BLaER1 (cell line): ENCODE measurements around the gene ANKRD53.

Source experiments
- H3K27ac ChIP-seq: shearing (Covaris generic); formaldehyde crosslinking; 2 replicates; pipeline ENCODE4 v1.8.1; 2022
- H3K27me3 ChIP-seq: shearing (Covaris generic); formaldehyde crosslinking; 2 replicates; pipeline ENCODE4 v1.8.1; 2022
- H3K36me3 ChIP-seq: shearing (Covaris generic); formaldehyde crosslinking; 2 replicates; pipeline ENCODE4 v1.8.1; 2022
- H3K4me1 ChIP-seq: shearing (Covaris generic); formaldehyde crosslinking; 2 replicates; pipeline ENCODE4 v1.8.1; 2022
- H3K4me2 ChIP-seq: shearing (Covaris generic); formaldehyde crosslinking; 2 replicates; pipeline ENCODE4 v1.8.1; 2022
- H3K4me3 ChIP-seq: shearing (Covaris generic); formaldehyde crosslinking; 2 replicates; pipeline ENCODE4 v1.8.1; 2022
- H3K9ac ChIP-seq: shearing (Covaris generic); formaldehyde crosslinking; 2 replicates; pipeline ENCODE4 v1.8.1; 2022
- H3K9me3 ChIP-seq: shearing (Covaris generic); formaldehyde crosslinking; 2 replicates; pipeline ENCODE4 v1.8.1; 2022
- H4K20me1 ChIP-seq: shearing (Covaris generic); formaldehyde crosslinking; 2 replicates; pipeline ENCODE4 v1.8.1; 2022
- Cebpa-rat ChIP-seq: shearing (Covaris generic); IDR thresholded peaks from 2 replicates; pipeline ENCODE4 v1.8.1; 2022

ANKRD53 gene

GRCh38 chr2:70964596-70965386 is 13.6 kb upstream of the ANKRD53 start:
- no peak for TF ChIP-seq Cebpa-rat
- peak overlapping the region; percentile 45 for H3K4me2 ChIP-seq
- 0 out of 2 replicates have a peak overlapping the region, but pooled peaks have one; percentile 28 for H3K4me3 ChIP-seq
- no peaks in the 10 kb centered on the region for H4K20me1 ChIP-seq
- H3K27me3 ChIP-seq, result peaks cover 14% of the 10 kb centered on the region
- H3K4me1 ChIP-seq, result peaks cover 6% of the 10 kb centered on the region; the same call in 1 of the 2 replicates
- no peaks in the 10 kb centered on the region for H3K36me3 ChIP-seq
- H3K9me3 ChIP-seq, result no peaks in the 10 kb centered on the region
- no peak overlapping the region for H3K27ac ChIP-seq
- no peak overlapping the region for H3K9ac ChIP-seq

GRCh38 chr2:70965506-70965905 is 12.9 kb upstream of the ANKRD53 start:
- Histone ChIP-seq H3K4me2 (no peak overlapping the region), H3K9ac (no peak overlapping the region), H4K20me1 (no peaks in the 10 kb centered on the region), H3K27me3 (peaks cover 14% of the 10 kb centered on the region), H3K4me1 (no peaks in the 10 kb centered on the region), H3K36me3 (no peaks in the 10 kb centered on the region), H3K27ac (no peak overlapping the region), H3K4me3 (no peak overlapping the region), H3K9me3 (no peaks in the 10 kb centered on the region)
- no peak for TF ChIP-seq Cebpa-rat

GRCh38 chr2:70966681-70967080 is 11.7 kb upstream of the ANKRD53 start:
- Histone ChIP-seq H3K27me3 (peaks cover 14% of the 10 kb centered on the region), H3K4me3 (no peak overlapping the region), H3K36me3 (no peaks in the 10 kb centered on the region), H3K4me2 (no peak overlapping the region), H3K9ac (no peak overlapping the region), H3K9me3 (no peaks in the 10 kb centered on the region), H3K4me1 (no peaks in the 10 kb centered on the region), H4K20me1 (no peaks in the 10 kb centered on the region), H3K27ac (no peak overlapping the region)
- no peak for TF ChIP-seq Cebpa-rat

- no peak for TF ChIP-seq Cebpa-rat
- H3K27me3 ChIP-seq, result peaks cover 14% of the 10 kb centered on the region
- H3K4me3 ChIP-seq, result no peak overlapping the region
- H4K20me1 ChIP-seq, result no peaks in the 10 kb centered on the region
- no peak overlapping the region for H3K9ac ChIP-seq
- no peaks in the 10 kb centered on the region for H3K36me3 ChIP-seq
- H3K4me1 ChIP-seq, result no peaks in the 10 kb centered on the region
- no peak overlapping the region for H3K27ac ChIP-seq
- no peaks in the 10 kb centered on the region for H3K9me3 ChIP-seq
- H3K4me2 ChIP-seq, result no peak overlapping the region
Observed at GRCh38 chr2:70967189-70967588, 11.2 kb upstream of the ANKRD53 start.

DNA sequence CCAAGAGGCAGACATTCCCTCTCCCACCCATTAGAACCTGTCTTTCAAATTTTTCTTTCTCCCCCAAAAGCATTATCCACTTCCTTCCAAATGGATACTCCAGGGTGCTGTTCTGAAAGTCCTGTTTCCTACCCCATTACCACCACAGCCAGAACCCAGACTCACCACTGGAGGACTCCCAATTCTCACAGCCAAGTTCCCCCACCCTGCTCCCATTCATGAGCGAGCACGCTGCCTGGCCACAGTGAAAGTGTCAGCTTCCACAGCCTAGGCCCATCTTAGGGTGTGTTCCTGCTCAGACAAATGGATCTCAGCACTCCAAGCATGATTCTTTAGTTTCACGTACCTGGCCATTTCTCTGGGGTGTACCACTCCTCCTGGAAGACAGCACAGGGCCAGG is 3.8 kb upstream of the ANKRD53 start:
- peaks cover 2% of the 10 kb centered on the region; the same call in 1 of the 2 replicates for H3K36me3 ChIP-seq
- H3K9me3 ChIP-seq, result no peaks in the 10 kb centered on the region
- peaks cover 22% of the 10 kb centered on the region for H4K20me1 ChIP-seq
- no peak overlapping the region for H3K4me2 ChIP-seq
- H3K27me3 ChIP-seq, result peaks cover 21% of the 10 kb centered on the region
- H3K4me1 ChIP-seq, result peaks cover 20% of the 10 kb centered on the region
- H3K9ac ChIP-seq, result no peak overlapping the region
- H3K27ac ChIP-seq, result no peak overlapping the region
- H3K4me3 ChIP-seq, result no peak overlapping the region
- TF ChIP-seq Cebpa-rat, result no peak

DNA sequence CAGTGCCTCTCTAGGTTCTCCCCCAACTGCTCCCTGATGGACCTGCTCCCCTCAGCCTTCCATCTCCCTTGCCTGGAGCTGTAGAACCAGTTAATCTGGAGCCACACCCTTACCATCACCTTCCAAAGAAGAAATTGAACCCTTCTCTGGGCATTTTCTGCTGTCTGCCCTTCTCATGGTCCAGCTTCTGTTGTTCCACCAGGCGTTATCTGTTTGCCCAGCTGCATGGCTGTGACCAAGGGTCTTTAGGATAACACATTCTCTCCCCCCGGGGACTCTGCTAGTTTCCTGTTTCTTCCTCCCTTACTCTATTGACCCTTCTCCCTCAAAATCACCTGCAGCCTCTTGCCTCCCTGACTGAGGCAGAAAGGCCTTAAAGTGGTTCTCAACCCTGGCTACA is 3.2 kb upstream of the ANKRD53 start:
- Histone ChIP-seq H3K9ac (no peak overlapping the region), H3K36me3 (peaks cover 5% of the 10 kb centered on the region; the same call in 1 of the 2 replicates), H3K4me2 (no peak overlapping the region), H3K27me3 (peaks cover 25% of the 10 kb centered on the region), H3K4me1 (peaks cover 20% of the 10 kb centered on the region), H3K4me3 (no peak overlapping the region), H4K20me1 (peaks cover 28% of the 10 kb centered on the region), H3K9me3 (no peaks in the 10 kb centered on the region), H3K27ac (no peak overlapping the region)
- no peak for TF ChIP-seq Cebpa-rat

DNA sequence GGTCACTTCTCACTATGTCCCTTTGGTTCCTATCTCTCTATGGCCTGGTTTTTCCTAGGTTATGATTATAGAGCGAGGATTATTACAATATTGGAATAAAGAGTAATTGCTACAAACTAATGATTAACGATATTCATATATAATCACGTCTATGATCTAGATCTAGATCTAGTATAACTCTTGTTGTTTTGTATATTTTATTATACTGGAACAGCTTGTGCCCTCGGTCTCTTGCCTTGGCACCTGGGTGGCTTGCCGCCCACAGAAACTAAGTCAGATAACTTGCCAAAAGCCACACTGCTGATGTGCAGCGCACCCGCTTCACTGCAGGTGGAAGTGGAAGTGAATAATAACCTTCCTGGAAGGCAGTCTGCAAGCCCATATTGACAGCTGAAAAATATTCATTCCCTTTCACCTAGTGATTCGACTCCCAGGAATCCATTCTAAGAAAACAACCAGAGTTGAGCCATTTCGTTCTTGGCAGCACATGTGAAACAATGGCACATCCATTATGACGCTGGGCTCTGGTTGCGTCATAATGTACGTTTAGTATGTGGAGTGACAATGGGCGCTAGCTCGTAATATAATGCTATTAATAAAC is 725 bp upstream of the ANKRD53 start:
- Histone ChIP-seq H4K20me1 (peaks cover 53% of the 10 kb centered on the region), H3K27ac (no peak overlapping the region)
- TF ChIP-seq Cebpa-rat, result peak; percentile 57; the same call in 1 of the 2 replicates

GRCh38 chr2:70979180-70979488 is 704 bp downstream of the ANKRD53 start:
- no peak overlapping the region for H3K27ac ChIP-seq
- H3K9ac ChIP-seq, result no peak overlapping the region
- H3K4me3 ChIP-seq, result peak overlapping the region; percentile 65

More for the DNA sequence above, 725 bp upstream of the ANKRD53 start:
- Histone ChIP-seq H3K36me3 (peaks cover 10% of the 10 kb centered on the region; the same call in 1 of the 2 replicates), H3K27me3 (peaks cover 25% of the 10 kb centered on the region), H3K4me2 (peak overlapping the region; percentile 94), H3K4me1 (peaks cover 23% of the 10 kb centered on the region), H3K9me3 (no peaks in the 10 kb centered on the region), H3K4me3 (peak overlapping the region; percentile 66), H3K9ac (no peak overlapping the region)

DNA sequence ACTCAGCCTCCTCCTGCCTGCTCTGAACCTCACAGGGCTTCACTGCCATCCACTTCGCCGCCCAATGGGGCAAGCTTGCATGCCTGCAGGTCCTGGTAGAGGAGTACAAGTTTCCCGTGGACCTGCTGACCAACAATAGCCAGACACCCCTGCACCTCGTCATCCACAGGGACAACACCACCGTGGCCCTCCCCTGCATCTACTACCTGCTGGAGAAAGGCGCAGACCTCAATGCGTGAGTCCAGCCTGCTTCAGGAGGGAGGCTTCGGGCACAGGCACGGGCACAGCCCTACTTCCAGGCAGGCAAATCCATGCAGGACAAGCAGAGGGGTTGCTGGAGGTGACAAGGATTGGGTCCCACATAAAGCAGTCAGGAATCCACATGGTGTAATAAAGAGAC is 1.2 kb downstream of the ANKRD53 start:
- TF ChIP-seq Cebpa-rat, result no peak

More at GRCh38 chr2:70979180-70979488, 704 bp downstream of the ANKRD53 start:
- peaks cover 66% of the 10 kb centered on the region for H4K20me1 ChIP-seq
- no peak for TF ChIP-seq Cebpa-rat
- H3K4me2 ChIP-seq, result peak overlapping the region; percentile 94
- no peaks in the 10 kb centered on the region for H3K9me3 ChIP-seq
- H3K27me3 ChIP-seq, result peaks cover 25% of the 10 kb centered on the region
- H3K4me1 ChIP-seq, result peaks cover 23% of the 10 kb centered on the region
- H3K36me3 ChIP-seq, result peaks cover 22% of the 10 kb centered on the region

GRCh38 chr2:70981421-70981820 is 3.0 kb downstream of the ANKRD53 start:
- H3K4me2 ChIP-seq, result no peak overlapping the region
- TF ChIP-seq Cebpa-rat, result no peak
- no peak overlapping the region for H3K9ac ChIP-seq
- peaks cover 85% of the 10 kb centered on the region for H4K20me1 ChIP-seq
- peaks cover 25% of the 10 kb centered on the region for H3K27me3 ChIP-seq
- H3K4me3 ChIP-seq, result no peak overlapping the region
- H3K9me3 ChIP-seq, result no peaks in the 10 kb centered on the region
- H3K27ac ChIP-seq, result no peak overlapping the region
- peaks cover 35% of the 10 kb centered on the region for H3K4me1 ChIP-seq
- H3K36me3 ChIP-seq, result peaks cover 34% of the 10 kb centered on the region

More for the DNA sequence above, 1.2 kb downstream of the ANKRD53 start:
- Histone ChIP-seq H4K20me1 (peaks cover 69% of the 10 kb centered on the region), H3K4me3 (no peak overlapping the region), H3K27me3 (peaks cover 25% of the 10 kb centered on the region), H3K36me3 (peaks cover 22% of the 10 kb centered on the region), H3K4me2 (no peak overlapping the region), H3K9ac (no peak overlapping the region), H3K9me3 (no peaks in the 10 kb centered on the region), H3K27ac (no peak overlapping the region), H3K4me1 (peaks cover 23% of the 10 kb centered on the region)
